RWPE2 (cell line): ENCODE data around the gene PHF12.

Experiments
- ATAC-seq: fragments of 200-7000 bp; cut with Tn5 transposase; 3 replicates; pipeline ENCODE4 v1.9.1; 2021; ENCODE audit warnings: low read depth
- DNase-seq: peaks from one replicate; pipeline ENCODE4 v3.0.0-alpha.2; 2020; ENCODE audit warnings: low spot score
- H3K27ac ChIP-seq: fragments of 450-650 bp; 2 replicates; pipeline ENCODE4 v1.5.1; 2017; ENCODE audit warnings: mild to moderate bottlenecking; ENCODE audit not compliant: poor library complexity, severe bottlenecking
- H3K27me3 ChIP-seq: fragments of 250-450 bp; sonication (Bioruptor Pico); 2 replicates; pipeline ENCODE4 v1.5.1; 2021; ENCODE audit warnings: mild to moderate bottlenecking, moderate library complexity; ENCODE audit not compliant: insufficient read depth, poor library complexity, severe bottlenecking
- H3K36me3 ChIP-seq: fragments of 250-450 bp; sonication (Bioruptor Pico); 2 replicates; pipeline ENCODE4 v1.5.1; 2020; ENCODE audit warnings: low read depth, mild to moderate bottlenecking, moderate library complexity
- H3K4me1 ChIP-seq: fragments of 250-450 bp; sonication (Bioruptor Pico); 2 replicates; pipeline ENCODE4 v1.5.1; 2021; ENCODE audit warnings: mild to moderate bottlenecking, moderate library complexity; ENCODE audit not compliant: insufficient read depth, poor library complexity, severe bottlenecking
- H3K4me3 ChIP-seq: fragments of 250-450 bp; sonication (Bioruptor Pico); 2 replicates; pipeline ENCODE4 v1.5.1; 2021; ENCODE audit warnings: mild to moderate bottlenecking, moderate library complexity; ENCODE audit not compliant: severe bottlenecking
- H3K9me3 ChIP-seq: fragments of 250-450 bp; sonication (Bioruptor Pico); 2 replicates; pipeline ENCODE4 v1.5.1; 2021; ENCODE audit warnings: mild to moderate bottlenecking, moderate library complexity; ENCODE audit not compliant: severe bottlenecking
- CTCF ChIP-seq: fragments of 450-650 bp; IDR thresholded peaks from one replicate; pipeline ENCODE4 v1.5.1; 2017; ENCODE audit warnings: mild to moderate bottlenecking, moderate library complexity; ENCODE audit not compliant: poor library complexity, severe bottlenecking

Gene PHF12

DNA sequence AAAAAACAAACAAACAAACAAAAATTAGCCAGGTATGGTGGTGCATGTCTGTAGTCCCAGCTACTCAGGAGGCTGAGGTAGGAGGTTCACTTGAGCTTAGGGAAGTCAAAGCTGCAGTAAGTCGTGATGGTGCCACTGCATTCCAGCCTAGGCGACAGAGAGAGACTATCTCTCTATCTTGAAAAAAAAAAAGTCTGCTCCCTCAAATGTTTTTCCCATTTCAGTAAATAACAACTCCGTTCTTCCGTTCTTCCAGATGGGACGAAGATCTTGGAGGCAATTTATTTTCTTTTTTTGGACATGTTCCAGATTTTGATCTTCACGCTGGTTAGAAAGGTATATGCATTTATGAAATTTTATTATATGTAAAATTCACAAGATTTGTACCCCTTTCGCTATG, 77.5 kb downstream of the PHF12 start:
- H3K36me3 ChIP-seq = peaks cover 2% of the 10 kb centered on the region
- peaks cover 10% of the 10 kb centered on the region for H3K4me1 ChIP-seq
- no peak for ATAC-seq

DNA sequence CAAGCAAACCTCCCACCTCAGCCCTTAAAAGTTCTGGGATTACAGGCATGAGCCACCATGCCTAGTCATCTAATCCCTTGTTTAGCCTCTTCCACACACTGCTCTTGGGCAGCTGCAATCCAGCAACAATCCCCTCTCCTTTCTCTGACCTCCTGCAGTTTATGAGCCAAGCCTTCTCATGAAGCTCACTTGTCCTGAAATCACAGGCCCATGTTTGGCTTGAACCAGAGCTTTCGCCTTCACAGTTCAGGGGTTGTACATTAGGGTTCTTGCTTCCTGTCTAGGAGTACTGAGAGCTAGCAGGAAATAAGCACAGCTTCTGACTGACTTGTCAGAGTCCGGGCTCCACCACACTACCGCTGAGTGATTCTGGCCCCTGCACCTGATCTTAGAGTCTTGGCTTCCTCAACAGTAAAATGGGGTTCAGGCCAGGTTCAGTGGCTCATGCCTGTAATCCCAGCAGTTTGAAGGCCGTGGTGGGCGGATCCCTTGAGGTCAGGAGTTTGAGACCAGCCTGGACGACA, 80.2 kb downstream of the PHF12 start:
- H3K27ac ChIP-seq = no peak overlapping the region

More for the DNA sequence above, 77.5 kb downstream of the PHF12 start:
- no peak overlapping the region for H3K4me3 ChIP-seq
- no peaks in the 10 kb centered on the region for H3K9me3 ChIP-seq
- DNase-seq = no peak
- TF ChIP-seq CTCF = no peak
- H3K27me3 ChIP-seq = no peaks in the 10 kb centered on the region
- no peak overlapping the region for H3K27ac ChIP-seq

GRCh38 chr17:28867276-28867675, 84.0 kb downstream of the PHF12 start:
- H3K4me3 ChIP-seq = no peak overlapping the region
- no peaks in the 10 kb centered on the region for H3K36me3 ChIP-seq
- no peaks in the 10 kb centered on the region for H3K4me1 ChIP-seq
- DNase-seq (no peak), ATAC-seq (no peak)
- no peak overlapping the region for H3K27ac ChIP-seq
- H3K27me3 ChIP-seq = no peaks in the 10 kb centered on the region
- TF ChIP-seq CTCF = no peak
- no peaks in the 10 kb centered on the region for H3K9me3 ChIP-seq

More for the DNA sequence above, 80.2 kb downstream of the PHF12 start:
- TF ChIP-seq CTCF = no peak
- ATAC-seq = no peak
- H3K27me3 ChIP-seq = no peaks in the 10 kb centered on the region
- peaks cover 3% of the 10 kb centered on the region for H3K4me1 ChIP-seq
- no peaks in the 10 kb centered on the region for H3K36me3 ChIP-seq
- DNase-seq = no peak
- H3K4me3 ChIP-seq = no peak overlapping the region
- no peaks in the 10 kb centered on the region for H3K9me3 ChIP-seq

- Histone ChIP-seq H3K4me1 (no peaks in the 10 kb centered on the region), H3K9me3 (no peaks in the 10 kb centered on the region), H3K4me3 (no peak overlapping the region), H3K27ac (no peak overlapping the region), H3K36me3 (no peaks in the 10 kb centered on the region), H3K27me3 (no peaks in the 10 kb centered on the region)
- ATAC-seq (peak; percentile 55; the same call in 2 of the 3 replicates), DNase-seq (no peak)
- TF ChIP-seq CTCF = no peak
These were observed 85.2 kb downstream of the PHF12 start for GRCh38 chr17:28865946-28866752.
